NB4 (cell line): Measurements from ENCODE around the gene CDRT4.

Source experiments
- DNase-seq: peaks from one replicate; pipeline ENCODE4 v3.0.0; 2010; ENCODE audit warnings: low read depth
- H3K4me3 ChIP-seq: one replicate; pipeline ENCODE4 v1.5.1; 2011; ENCODE audit warnings: mild to moderate bottlenecking, low read depth, low read length, moderate library complexity
- CTCF ChIP-seq: IDR thresholded peaks from one replicate; pipeline ENCODE4 v1.5.1; 2012; ENCODE audit warnings: low read depth, low read length
- MYC ChIP-seq: IDR thresholded peaks from 2 replicates; pipeline ENCODE4 v1.6.1; 2011; ENCODE audit warnings: low read depth, low read length
- POLR2A ChIP-seq: IDR thresholded peaks from 2 replicates; pipeline ENCODE4 v1.6.1; 2011; ENCODE audit warnings: mild to moderate bottlenecking; ENCODE audit not compliant: insufficient read length; ENCODE audit errors: extremely low read depth
- TF ChIP-seq, protein P1 (sequence below): IDR thresholded peaks from 2 replicates; pipeline ENCODE4 v1.6.1; 2011; ENCODE audit warnings: low read depth, low read length

CDRT4 gene

GRCh38 chr17:15480204-15480603 is 12.8 kb upstream of the CDRT4 start:
- no peak for DNase-seq
- TF ChIP-seq MYC, result no peak
- no peak for TF ChIP-seq POLR2A
- no peak for TF ChIP-seq CTCF
- TF ChIP-seq, protein P1, sequence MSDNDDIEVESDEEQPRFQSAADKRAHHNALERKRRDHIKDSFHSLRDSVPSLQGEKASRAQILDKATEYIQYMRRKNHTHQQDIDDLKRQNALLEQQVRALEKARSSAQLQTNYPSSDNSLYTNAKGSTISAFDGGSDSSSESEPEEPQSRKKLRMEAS, result no peak
- no peak overlapping the region for H3K4me3 ChIP-seq

- H3K4me3 ChIP-seq, result no peak overlapping the region
- no peak for DNase-seq
- no peak for TF ChIP-seq MYC
- TF ChIP-seq CTCF, result no peak
- TF ChIP-seq, protein P1, result no peak
- TF ChIP-seq POLR2A, result no peak
Observed at GRCh38 chr17:15479703-15480102, 12.3 kb upstream of the CDRT4 start.

GRCh38 chr17:15478845-15479244 is 11.4 kb upstream of the CDRT4 start:
- no peak for DNase-seq
- H3K4me3 ChIP-seq, result no peak overlapping the region
- TF ChIP-seq MYC (no peak), CTCF (no peak), POLR2A (no peak)
- TF ChIP-seq, protein P1, result no peak

DNA sequence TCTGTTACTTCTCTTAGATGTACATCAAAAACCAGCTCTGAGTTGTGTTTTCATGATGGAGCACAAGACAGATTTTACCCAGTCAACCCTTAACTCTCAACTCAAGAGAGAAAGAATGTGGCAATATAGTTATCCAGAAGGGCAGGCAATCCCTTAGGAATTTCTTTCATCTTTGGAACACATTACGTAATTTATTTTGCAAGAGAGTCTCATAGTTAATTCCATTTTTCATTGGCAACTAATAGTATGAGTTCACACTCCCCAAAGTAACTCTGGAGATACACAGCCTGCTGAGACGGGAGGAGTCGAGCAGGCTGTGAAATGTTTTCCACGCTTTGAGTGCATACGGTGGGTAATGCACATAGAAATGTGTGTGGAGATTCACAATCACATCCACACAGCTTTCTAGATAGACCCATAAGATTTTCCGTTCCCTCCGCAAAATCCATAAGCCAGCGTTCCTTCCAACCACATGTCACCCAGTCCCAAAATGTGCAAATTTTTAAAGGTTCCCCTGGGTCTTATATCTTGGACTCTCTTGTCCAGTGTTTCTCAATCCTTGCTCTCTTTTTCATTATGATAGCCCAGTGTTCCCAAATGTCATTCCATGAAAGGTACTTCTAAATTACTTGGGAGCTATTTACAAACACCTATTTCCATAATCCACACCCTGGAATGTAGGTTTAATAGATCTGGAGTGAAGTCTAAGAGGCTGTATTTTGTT is 8.4 kb upstream of the CDRT4 start:
- TF ChIP-seq MYC, result no peak
- no peak for TF ChIP-seq POLR2A
- TF ChIP-seq CTCF, result no peak
- TF ChIP-seq, protein P1, result no peak
- DNase-seq, result no peak
- no peak overlapping the region for H3K4me3 ChIP-seq

DNA sequence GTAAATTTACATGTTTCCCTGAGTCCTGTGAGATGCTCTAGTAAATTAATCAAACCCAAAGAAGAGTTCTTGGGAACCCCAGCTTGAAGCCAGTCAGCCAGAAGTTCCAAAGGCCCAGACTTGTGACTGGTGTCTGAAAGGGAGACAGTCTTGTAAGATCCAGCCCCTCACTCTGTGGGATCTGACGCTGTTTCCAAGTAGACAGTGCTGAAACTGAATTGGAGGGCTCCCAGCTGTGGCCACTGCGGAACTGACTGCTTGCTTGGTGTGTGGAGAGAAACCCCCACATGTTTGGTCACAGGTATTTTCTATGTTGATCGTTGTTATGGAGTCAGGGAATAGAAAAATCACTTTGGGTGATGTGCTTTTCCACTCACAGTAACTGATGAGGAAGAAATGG is 5.5 kb upstream of the CDRT4 start:
- H3K4me3 ChIP-seq, result no peak overlapping the region
- DNase-seq, result no peak
- TF ChIP-seq MYC (no peak), CTCF (no peak), POLR2A (no peak)
- TF ChIP-seq, protein P1, result no peak
